ENCODE data around the gene SYCP2.

The SYCP2 gene

DNA sequence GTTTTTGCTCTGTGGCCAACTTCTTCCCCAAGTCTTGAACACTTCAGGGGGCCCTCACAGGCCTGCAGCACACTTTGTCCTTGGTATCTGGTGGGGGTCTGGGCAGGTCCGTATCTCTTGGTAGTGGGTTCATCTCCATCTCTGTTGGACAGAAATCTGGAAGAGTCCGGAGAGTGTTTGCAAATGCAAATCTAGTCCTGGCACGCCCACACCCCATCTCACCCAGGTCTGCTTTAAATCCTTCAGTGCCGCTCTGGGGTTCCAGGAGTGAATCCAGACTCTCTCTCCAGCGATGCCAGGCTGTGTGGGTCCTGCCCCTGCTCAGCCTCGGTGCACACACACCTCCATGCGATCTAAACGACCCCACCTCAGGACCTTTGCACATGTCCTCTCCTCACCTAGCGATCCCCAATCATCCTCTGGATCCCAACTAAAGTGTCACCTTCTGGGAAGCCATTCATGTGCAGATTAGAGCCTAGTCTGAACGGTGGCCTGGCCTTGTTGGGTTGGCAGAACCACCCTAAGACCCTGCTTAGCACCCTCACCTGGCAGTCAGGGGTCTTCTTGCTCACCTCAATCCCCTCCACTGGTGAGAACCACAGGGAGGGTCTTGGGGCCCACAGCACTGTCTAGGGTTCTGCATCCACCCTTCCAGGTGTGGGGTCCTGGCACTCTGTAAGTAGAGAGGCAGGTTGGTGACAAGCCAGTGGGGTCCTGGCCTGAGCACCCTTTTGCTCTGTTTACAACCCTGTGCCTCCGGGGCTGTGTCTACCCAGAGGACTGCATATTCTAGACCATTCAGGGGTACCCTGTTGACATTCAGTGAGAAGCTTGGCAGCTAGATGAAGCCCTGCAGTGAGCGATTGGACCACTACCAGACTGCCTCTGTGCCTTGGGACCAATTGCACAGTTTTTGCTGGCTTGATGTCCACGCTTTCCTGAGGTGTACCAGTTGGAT, 100.8 kb downstream of the SYCP2 start:
- no peak for DNase-seq

- DNase-seq, result no peak
These were observed 101.5 kb downstream of the SYCP2 start for GRCh38 chr20:59831916-59832270.

- DNase-seq, result peak; percentile 4
These were observed 102.2 kb downstream of the SYCP2 start for GRCh38 chr20:59831024-59831915.

DNA sequence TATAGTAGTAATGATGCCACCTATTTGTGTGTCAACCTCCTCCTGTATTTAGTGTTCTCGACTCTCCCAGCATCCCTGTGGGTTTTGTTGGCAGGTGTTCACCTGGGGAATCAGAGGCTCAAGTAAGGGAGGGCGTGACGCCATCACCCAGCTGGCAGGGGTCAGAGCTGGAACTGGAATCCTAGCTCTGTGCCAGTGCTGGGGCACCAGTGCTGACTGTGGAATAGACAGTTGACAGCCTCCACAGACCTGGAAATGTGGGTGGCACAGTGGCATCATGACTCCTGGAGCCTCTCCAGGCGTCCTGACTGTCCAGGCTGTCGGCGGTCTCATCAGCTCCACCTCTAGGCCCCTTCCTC, 102.8 kb downstream of the SYCP2 start:
- DNase-seq, result no peak

DNA sequence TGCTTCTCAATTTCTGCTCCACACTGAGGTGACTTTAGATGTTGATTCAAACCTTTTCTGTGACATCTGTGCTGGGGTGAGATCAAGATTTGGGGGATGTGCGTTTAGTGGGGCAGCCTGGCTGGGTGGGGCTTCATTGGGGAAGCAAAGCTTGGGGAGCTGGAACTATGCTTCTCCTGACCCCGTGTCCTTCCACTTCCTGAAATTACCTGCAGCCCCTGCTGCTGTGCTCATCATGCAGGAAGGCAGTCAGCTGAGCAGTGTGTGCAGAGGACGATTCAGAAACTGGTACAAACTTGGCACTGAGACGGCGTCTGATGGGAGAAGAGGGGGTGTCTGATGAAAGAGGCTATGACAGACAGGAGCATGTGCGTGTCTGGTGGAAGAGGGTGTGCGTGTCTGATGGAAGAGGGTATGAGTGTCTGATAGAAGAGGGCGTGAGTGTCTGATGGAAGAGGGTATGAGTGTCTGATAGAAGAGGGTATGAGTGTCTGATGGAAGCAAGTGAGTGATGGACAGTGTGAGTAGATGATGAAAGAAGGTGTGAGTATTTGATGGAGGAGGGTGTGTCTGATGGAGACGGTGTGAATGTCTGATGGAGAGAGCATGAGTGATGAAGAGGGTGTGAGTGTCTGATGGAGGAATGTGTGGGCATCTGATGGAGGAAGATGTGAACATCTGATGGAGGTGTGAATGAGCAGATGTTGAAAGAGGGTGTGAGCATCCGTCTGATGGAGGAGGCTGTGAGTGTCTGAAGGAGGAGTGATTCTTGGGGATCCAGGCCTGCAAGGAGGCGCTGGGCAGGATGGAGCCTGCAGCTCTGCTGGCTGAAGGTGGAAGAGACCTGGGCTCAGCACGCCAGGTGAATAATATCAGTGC, 103.4 kb downstream of the SYCP2 start:
- DNase-seq, result no peak

- DNase-seq, result no peak
These were observed 104.2 kb downstream of the SYCP2 start for GRCh38 chr20:59829054-59829785.

- no peak for DNase-seq
These were observed 105.0 kb downstream of the SYCP2 start for GRCh38 chr20:59828125-59829053.

DNA sequence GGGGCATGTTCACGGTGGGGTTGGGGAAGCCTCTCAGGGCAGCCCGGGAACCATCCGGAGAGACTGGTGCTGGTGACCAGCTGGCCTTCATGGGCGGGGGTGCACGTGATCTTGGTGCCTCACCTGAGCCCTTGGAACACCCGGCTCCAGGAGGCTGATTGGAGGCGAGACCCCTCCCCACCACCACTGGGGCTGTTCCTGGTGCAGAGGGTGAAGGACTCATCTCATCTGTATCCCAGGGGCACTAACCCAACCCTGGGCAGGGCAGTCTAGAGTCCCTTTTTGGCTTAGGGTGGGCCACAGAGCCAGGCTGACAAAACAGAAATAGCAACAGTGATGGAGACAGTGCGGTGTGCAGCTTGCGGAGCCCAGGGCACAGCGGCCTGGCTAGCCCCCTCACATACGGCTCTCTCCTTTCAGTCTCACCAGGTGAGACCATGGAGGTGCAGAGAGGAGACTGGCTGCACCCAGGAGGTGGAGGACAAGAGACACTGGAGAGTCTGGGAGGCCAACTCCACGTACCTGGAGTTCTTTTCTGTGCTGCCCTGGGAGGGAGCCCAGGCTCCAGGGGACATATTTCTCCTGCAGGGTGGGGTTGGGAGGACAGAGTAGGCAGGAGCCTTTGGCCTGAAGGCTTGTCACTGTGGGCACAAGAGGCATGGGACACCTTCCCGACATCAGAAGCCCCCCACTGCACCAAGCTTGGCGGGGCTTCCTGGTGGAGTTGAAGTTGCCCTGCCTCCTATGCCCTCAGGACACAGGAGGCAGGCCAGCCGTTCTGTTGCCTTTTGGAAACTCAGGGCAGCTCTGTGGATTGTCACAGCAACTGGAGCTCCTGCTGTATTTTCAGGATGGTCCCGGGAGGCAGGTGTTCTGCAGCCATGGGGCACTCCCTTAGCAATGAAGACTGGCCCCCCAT, 106.0 kb downstream of the SYCP2 start:
- no peak for DNase-seq

DNA sequence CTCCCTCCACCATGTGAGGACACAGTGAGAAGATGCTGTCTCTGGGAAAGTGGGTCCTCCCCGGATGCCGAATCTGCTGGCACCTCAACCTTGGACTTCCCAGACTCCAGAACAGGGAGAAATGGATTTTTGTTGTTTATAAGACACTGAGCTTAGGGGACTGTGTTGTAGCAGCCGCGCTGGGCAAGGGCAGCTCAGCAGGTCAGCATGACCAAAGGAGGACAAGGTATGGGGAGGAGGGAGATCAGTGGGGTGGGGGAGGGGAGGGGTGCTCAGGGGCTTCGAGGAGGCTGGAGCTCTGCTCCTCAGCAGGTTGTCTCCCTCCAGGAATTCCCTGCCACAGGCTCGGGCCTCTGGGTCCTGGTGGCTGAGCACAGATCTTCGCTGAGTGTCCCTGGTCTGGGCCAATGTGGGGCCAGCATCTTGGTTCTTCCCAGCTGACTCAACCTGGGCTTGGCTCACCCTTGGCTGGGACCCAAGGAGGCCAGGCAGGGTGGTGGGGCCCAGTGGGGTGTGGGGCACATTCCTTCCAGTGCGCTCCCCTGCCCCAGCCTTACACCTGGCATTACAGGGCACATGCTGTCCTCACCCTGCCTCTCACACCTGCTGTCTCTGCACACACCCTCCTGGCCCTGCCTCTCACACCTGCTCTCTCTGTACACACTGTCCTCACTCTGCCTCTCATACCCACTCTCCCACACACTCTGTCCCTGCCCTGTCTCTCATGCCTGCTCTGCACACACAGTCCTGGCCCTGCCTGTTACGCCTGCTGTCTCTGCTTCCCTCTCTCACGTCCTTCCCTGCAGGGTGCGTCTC, 107.3 kb downstream of the SYCP2 start:
- DNase-seq, result peak; percentile 16

- no peak for DNase-seq
These were observed 107.9 kb downstream of the SYCP2 start for GRCh38 chr20:59825563-59825920.

GRCh38 chr20:59824711-59825562, 108.5 kb downstream of the SYCP2 start:
- DNase-seq, result no peak

- no peak for DNase-seq
These were observed 109.8 kb downstream of the SYCP2 start for GRCh38 chr20:59823491-59824259.

DNA sequence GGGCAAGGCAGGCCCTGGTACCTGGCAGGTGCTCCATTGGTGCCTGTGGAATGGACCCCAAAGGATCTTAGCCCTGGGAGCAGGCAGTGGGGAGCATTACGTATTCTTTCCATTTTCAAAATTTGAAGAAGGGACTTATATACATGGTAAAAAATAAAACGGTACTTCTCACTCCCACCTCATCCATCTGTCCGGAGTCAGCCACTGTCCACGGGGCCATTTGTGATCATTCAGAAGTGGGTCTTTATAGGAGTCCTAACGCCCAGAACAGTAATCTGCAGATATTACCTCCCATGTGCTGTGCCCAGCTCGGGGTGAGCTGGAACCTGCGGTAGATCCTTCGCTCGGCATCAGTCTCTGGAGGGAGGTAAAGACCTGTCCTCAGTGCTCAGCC, 110.4 kb downstream of the SYCP2 start:
- no peak for DNase-seq

DNA sequence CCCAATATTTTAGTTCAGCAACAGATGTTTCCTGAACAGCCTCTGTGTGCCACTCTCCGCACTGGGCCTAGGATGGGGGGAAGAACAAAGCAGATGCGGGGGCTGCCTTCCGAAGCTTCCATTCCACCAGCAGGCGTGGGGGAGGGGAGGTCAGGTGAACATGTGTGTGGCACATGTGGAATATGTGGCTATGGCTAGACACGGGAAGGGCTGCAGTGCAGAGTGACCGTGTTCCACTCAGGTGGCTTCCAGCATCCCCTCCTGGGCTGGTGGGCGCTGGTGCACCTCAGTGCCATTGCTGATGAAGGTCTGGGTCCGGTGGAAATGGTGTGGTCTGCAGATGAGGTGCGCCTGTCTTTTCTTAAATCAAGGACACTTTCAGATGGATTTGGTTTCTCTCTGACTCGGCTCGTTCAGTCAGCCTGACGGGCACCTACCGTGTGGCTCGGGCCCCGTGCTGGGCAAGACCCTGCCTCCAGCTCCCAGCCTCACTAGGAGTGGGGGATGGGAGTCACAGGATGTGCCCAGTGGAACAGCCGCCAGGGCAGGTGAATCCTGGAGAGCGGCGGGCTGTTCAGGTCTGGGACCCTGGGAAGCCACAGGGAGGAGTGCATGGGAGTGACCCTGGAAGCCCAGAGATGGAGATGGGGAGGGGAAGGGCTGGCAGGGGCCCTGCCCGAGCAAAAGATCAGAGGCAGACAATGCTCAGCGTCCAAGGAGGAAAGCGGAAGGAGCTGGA, 111.0 kb downstream of the SYCP2 start:
- DNase-seq, result no peak

DNA sequence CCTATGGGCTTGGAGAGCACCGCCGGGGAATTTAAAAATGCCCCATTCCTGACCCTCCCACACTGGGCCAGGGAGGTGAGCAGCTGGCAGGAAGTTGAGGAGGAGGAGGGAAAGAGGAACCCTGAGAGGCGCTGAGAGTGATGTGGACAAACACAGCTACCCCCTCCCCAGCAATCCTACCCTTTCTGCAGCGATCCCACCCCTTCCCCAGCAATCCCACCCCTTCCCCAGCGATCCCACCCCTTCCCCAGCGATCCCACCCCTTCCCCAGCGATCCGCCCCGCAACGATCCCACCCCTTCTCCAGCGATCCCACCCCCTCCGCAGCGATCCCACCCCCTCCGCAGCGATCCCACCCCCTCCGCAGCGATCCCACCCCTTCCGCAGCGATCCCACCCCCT, 111.6 kb downstream of the SYCP2 start:
- DNase-seq, result no peak

DNA sequence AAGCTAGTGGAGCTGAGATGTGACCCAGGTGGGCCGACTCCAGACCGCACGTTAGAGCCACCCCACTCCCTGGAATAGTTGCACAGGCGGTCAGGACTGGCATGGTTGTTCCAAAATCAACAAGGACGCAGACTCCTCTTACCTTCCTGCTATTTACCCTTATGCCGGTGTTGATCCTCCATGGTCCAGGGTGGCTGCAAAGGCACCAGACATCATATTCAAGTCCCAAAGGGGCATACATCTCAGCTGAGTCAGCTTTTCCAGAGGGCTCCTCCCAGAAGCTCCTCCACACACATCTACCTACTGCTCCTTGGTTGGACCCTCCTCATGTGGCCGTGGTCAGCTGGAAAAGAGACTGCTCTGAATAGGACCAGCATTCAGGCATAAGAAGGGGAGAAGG, 112.2 kb downstream of the SYCP2 start:
- no peak for DNase-seq

Measured in NCI-H1092 (cell line).